Hepatic stellate cell (primary cell): ENCODE measurements around the gene MGAT4A.
"Not testable (repeated sequence)": the region's sequence is repeated elsewhere in the genome, so short reads cannot be mapped to it uniquely, and the experiment has no call there.

ENCODE experiments used
- DNase-seq: peaks from one replicate; pipeline ENCODE4 v3.0.0; 2011; ENCODE audit warnings: low spot score

Gene MGAT4A

GRCh38 chr2:98759827-98760625 lies 29.1 kb upstream of the MGAT4A start:
- DNase-seq, result no peak

- DNase-seq, result no peak
Observed at GRCh38 chr2:98759338-98759737, 28.4 kb upstream of the MGAT4A start.

- DNase-seq, result peak; percentile 42
Observed at GRCh38 chr2:98757904-98758421, 27.0 kb upstream of the MGAT4A start.

GRCh38 chr2:98753801-98754200 lies 22.9 kb upstream of the MGAT4A start:
- no peak for DNase-seq

GRCh38 chr2:98752711-98753110 lies 21.8 kb upstream of the MGAT4A start:
- not testable (repeated sequence) for DNase-seq

- DNase-seq, result no peak
Observed at GRCh38 chr2:98751748-98752147, 20.8 kb upstream of the MGAT4A start.

GRCh38 chr2:98750593-98751282 lies 19.8 kb upstream of the MGAT4A start:
- DNase-seq, result no peak

GRCh38 chr2:98749066-98749450 lies 18.1 kb upstream of the MGAT4A start:
- no peak for DNase-seq

GRCh38 chr2:98748292-98749065 lies 17.5 kb upstream of the MGAT4A start:
- no peak for DNase-seq

- no peak for DNase-seq
Observed at GRCh38 chr2:98747888-98748287, 17.0 kb upstream of the MGAT4A start.

GRCh38 chr2:98746426-98746825 lies 15.5 kb upstream of the MGAT4A start:
- no peak for DNase-seq

- no peak for DNase-seq
Observed at GRCh38 chr2:98744595-98744994, 13.7 kb upstream of the MGAT4A start.

GRCh38 chr2:98743835-98744234 lies 12.9 kb upstream of the MGAT4A start:
- no peak for DNase-seq

GRCh38 chr2:98739020-98739419 lies 8.1 kb upstream of the MGAT4A start:
- DNase-seq, result no peak

- DNase-seq, result no peak
Observed at GRCh38 chr2:98738304-98738703, 7.4 kb upstream of the MGAT4A start.

GRCh38 chr2:98737848-98738247 lies 6.9 kb upstream of the MGAT4A start:
- no peak for DNase-seq

GRCh38 chr2:98736464-98736889 lies 5.5 kb upstream of the MGAT4A start:
- no peak for DNase-seq

- DNase-seq, result no peak
Observed at GRCh38 chr2:98734823-98735260, 3.9 kb upstream of the MGAT4A start.

GRCh38 chr2:98734162-98734561 lies 3.2 kb upstream of the MGAT4A start:
- DNase-seq, result no peak

- DNase-seq, result no peak
Observed at GRCh38 chr2:98732430-98733051, 1.6 kb upstream of the MGAT4A start.

GRCh38 chr2:98731894-98732349 lies 990 bp upstream of the MGAT4A start:
- DNase-seq, result no peak

- DNase-seq, result peak; percentile 42
Observed at GRCh38 chr2:98730707-98731040, 258 bp downstream of the MGAT4A start.
